ENCODE results near the gene APLN. TPM values are rescaled to one million over a fixed set of nuclear protein-coding genes. Genes with fewer than 3 reads are reported as not detected.
A peak's percentile ranks its signal among the peaks of the same experiment; 100 is the strongest.

Gene APLN
- polyA plus RNA-seq, 3 donors: 5.1 to 6.0 (median 5.3) TPM

DNA sequence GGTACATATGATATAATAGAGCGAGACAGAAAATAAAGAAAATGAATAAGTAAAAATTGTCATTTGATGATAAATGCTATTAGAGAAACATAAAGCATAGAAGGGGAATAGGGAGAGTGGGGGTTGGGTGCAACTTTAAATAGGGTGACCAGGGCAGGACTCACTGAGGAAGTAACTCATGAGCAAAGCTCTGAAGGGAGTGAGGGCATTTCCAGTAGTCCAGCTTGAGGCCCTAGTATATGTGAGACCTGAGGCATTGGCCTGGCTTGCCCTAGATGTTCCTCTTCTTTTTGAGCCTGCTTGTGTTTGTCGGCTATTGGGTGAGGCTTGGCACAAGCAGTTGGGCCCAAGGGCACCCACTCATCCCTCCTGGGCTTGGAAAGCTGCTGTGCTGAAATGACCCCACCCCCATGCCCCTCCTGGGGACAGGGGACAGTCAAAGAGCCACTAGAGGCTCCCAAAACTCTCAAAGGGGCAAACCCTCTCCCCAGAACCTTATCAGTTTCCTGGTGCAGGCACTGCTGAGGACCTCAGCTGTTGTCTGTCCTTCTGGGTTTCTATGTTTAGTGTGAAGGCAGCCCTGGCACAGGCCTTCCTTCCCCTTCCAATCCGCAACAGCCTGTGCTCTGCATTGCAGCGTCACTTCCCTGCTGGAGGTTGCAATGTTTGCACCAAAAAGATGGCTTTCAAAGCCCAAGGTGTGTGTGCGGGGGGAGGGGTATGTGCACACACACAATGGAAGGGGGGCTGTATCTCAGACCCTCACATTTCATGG lies 40.1 kb downstream of the APLN start:
- DNase-seq (ENCODE audit: extremely low read depth in 1 of 11, low read depth in 9 of 11, low spot score in 4 of 11): no peak

DNA sequence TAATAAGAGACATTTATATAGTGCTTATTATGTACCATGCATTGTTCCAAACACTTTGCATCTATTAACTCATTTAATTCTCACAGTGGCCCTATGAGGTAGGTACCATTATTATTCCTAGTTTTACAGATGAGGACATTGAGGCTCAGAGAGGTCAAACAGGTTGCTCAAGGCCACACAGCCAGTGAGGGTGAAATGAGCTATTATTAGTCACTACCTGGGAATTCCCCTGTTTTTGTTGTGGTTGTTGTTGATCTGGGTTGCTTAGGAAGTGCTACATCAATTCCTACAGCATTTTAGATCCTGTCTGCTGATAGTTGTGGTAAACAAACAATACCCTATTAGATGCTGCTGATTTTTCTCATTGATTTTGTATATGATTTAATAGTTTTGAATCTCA lies 41.2 kb downstream of the APLN start:
- DNase-seq (ENCODE audit: extremely low read depth in 1 of 11, low read depth in 9 of 11, low spot score in 4 of 11): no peak

DNA sequence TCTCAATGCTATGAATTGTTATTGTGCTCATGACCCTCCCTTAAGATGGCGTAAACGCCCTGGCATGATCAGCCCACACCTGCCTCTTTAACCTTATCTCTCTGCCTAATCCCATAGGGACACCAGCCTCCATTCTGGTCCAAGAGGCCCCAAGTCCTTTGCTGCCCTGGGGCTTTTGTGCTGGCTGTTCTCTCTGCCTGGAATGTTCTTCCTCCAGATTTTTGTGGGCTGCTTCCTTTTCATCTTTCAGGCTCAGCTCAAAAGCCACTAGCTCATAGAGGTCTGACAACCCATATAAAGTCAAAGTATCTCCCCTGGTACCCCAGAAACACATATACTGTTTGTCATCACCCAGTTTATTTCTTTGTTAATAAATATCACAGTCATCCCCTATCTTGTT lies 42.4 kb downstream of the APLN start:
- DNase-seq (ENCODE audit: extremely low read depth in 1 of 11, low read depth in 9 of 11, low spot score in 4 of 11): no peak

DNA sequence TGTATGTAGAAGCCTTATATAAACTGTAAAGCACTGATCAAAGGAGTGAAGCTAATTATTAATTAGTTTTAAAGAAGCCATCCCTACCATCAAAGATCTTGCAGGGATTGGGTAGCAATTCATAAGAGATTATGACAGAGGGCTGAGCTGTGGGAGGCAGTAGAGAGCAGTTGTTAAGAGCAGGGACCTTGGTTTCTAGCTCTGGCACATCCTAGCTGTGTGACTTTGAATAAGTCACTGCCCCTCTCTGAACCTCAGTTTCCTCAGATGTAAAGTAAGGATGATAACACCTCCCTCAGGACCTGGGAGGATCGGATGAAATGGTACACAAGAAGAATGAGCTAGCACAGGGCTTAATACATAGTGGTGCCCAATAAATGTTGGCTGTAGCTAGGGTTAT lies 45.4 kb downstream of the APLN start:
- no peak for DNase-seq (ENCODE audit: extremely low read depth in 1 of 11, low read depth in 9 of 11, low spot score in 4 of 11)

DNA sequence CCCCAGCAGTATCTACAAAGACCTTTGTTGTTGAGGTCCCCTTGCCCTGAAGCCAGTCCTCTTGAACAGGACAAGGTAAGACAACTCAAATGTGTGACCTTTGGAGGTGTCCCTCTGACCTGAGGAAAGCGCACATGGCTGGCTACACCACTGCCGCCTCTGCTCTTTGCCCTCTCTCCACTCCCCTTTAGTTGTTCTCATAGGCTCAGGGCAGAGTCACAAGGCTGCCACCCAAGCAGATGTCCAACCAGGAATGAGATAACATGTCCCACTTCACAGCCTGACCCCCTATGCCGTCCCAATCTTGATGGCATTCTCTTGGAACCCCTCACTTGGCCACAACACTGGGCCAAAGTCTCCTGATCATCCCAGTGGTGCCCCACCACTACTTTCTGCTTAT lies 46.3 kb downstream of the APLN start:
- no peak for DNase-seq (ENCODE audit: extremely low read depth in 1 of 11, low read depth in 9 of 11, low spot score in 4 of 11)

DNA sequence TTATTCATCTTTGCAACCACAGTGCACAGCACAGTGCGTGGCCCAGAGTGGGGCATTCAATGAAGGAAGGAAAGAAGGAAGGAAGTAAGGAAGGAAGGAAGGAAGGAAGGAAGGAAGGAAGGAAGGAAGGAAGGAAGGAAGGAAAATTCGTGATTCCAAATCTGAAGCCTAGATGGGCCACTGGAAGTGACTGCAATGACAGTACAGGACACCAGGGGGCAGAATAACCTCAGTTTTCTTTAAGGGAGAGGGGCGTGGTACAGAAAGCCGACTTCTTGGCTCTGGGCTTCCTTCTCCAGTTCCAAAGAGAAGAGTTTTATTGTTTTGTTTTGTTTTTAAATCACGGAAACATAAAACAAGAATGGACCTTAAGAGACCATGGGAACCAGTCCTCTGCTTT lies 47.8 kb downstream of the APLN start:
- DNase-seq (ENCODE audit: extremely low read depth in 1 of 11, low read depth in 9 of 11, low spot score in 4 of 11): peak in 9 of 11 donors; percentile 23 to 53 (median 36)

DNA sequence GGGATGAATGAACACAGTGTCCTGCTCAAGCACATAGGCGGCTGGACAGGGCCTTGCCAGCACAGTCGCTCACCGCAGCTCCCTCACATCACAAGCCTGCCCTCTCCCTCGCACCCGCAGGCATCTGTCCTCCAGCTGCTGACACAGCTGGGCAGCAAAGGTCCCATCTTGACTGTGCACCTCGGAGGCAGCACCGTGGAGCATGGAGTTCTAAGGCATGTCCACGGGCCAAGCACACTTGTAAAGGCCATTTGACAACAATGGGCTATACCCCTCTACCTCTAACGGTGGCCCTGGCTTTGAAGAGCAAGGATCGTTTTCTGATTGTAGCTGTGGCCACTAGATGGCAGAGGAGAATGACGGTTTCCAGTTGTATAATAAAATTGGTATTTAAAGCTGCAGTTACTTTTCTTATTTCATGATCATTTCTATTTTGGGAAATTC lies 53.8 kb downstream of the APLN start:
- DNase-seq (ENCODE audit: extremely low read depth in 1 of 11, low read depth in 9 of 11, low spot score in 4 of 11): no peak

DNA sequence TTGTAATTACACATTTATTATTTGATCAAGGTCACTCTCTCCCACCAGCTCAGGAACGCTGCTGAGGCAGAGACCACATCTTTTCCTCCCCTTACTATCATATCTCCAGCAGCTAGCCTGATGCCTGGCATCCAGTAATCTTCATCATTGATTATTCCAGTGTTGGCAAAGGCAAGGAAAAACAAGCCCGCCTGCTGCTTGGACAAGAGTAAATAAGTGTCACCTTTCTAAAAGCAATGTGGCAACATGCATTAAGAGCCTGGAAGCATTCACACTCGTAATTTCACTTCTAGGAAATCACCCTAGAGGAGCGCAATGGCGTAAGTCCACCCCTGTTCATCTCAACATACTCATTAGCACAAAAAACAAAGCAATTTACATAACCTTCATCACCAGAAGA lies 54.8 kb downstream of the APLN start:
- no peak for DNase-seq (ENCODE audit: extremely low read depth in 1 of 11, low read depth in 9 of 11, low spot score in 4 of 11)

DNA sequence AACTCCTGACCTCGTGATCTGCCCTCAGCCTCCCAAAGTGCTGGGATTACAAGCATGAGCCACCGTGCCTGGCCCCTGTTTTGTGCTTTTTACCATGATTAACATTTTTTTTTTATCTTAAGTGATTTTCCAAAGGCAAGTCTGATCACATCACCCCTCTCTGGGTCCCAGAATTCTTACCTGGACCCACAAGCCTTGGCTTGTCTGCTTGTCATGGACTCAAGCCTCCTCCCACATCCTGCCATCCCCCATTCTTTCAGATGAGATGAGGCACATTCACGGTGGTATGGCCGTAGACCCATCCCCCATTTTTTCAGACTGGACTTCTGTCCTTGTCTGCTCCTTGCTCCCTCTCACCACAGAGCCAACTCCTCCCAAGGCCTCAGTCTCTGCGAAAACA lies 55.3 kb downstream of the APLN start:
- DNase-seq (ENCODE audit: extremely low read depth in 1 of 11, low read depth in 9 of 11, low spot score in 4 of 11): no peak

DNA sequence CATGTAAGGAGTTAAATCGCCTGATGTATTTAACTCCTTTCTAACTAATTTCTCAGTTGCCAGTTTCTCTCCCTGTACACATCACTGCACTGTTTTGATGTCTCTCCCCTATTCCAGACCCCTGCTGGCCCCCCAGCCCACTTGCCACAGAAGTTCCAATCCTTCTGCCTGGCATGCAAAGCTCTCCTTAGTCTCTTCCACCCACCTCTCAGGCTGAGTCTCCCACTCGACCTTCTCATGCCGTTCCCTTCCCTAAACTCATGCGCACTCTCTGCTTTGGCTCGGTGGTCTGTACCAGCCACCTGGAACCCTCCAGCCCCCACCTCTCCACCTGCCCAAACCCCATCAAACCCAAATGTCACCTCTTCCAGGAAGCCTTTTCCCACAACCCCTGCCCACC lies 56.9 kb downstream of the APLN start:
- no peak for DNase-seq (ENCODE audit: extremely low read depth in 1 of 11, low read depth in 9 of 11, low spot score in 4 of 11)

DNA sequence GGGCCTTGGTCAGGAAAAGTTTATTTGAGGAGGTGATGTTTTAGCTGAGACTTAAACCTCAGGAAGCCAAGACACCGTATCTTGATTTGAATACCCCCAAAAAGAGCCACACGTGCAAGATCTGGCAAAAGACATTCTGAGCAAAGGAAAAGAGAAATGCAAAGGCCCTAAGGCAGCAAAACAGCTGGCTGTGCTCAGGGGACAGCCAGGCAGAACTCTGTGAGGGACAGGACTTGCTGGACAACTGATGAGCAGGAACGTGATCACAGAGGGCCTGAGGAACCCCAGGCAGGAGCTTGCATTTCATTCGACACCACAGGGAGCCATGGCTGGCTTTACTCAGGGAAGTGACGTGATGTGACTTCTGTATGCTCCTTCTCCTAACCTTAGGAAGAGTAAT lies 58.7 kb downstream of the APLN start:
- DNase-seq (ENCODE audit: extremely low read depth in 1 of 11, low read depth in 9 of 11, low spot score in 4 of 11): no peak

Other genes starting within 250 kb of the APLN start
- gene SMARCA1, start 131.5 kb downstream of the APLN start, polyA plus RNA-seq (ENCODE audit: insufficient read length in 3 of 3): 100 to 1,000 TPM; 109 to 130 (median 110) TPM
- gene OCRL, start 114.7 kb downstream of the APLN start, polyA plus RNA-seq (ENCODE audit: insufficient read length in 3 of 3): 10 to 100 TPM; 28.2 to 30.3 (median 28.6) TPM
- gene XPNPEP2, start 84.0 kb upstream of the APLN start, polyA plus RNA-seq (ENCODE audit: insufficient read length in 3 of 3): 10 to 100 TPM; 77.3 to 87.4 (median 83.6) TPM
- 1 to 10 TPM; 1.5 to 2.5 (median 2.5) TPM for gene SASH3, start 125.0 kb upstream of the APLN start, polyA plus RNA-seq (ENCODE audit: insufficient read length in 3 of 3)
- 10 to 100 TPM; 45.6 to 49.0 (median 48.7) TPM for gene ZDHHC9, start 188.9 kb upstream of the APLN start, polyA plus RNA-seq (ENCODE audit: insufficient read length in 3 of 3)

All from renal cortex interstitium (tissue), 11 donors.